Esophagus (tissue), 2 donors: Measurements from ENCODE around the gene ACP2. TPM values are rescaled to one million over a fixed set of nuclear protein-coding genes. Genes with fewer than 3 reads are reported as not detected.

Source experiments
- H3K27ac ChIP-seq, 2 donors: one replicate each; pipeline ENCODE4 v1.5.1; 2013; ENCODE audit warnings: low read depth in 2 of 2, mild to moderate bottlenecking in 2 of 2, inconsistent platforms in 1 of 2, low read length in 1 of 2, moderate library complexity in 1 of 2
- H3K27me3 ChIP-seq, 2 donors: one replicate each; pipeline ENCODE4 v1.6.1; 2013; ENCODE audit warnings: low read length in 2 of 2, control low read depth in 1 of 2, mild to moderate bottlenecking in 1 of 2; ENCODE audit not compliant: insufficient read depth in 2 of 2, control insufficient read depth in 1 of 2
- H3K36me3 ChIP-seq, 2 donors: one replicate each; pipeline ENCODE4 v1.6.1; 2013; ENCODE audit warnings: low read length in 1 of 2; ENCODE audit not compliant: control insufficient read depth in 2 of 2, insufficient read depth in 2 of 2
- H3K4me1 ChIP-seq, 2 donors: one replicate each; pipeline ENCODE4 v1.6.1; 2013; ENCODE audit warnings: low read length in 1 of 2; ENCODE audit not compliant: control insufficient read depth in 2 of 2, insufficient read depth in 2 of 2
- H3K4me3 ChIP-seq, 2 donors: one replicate each; pipeline ENCODE4 v1.5.1; 2013; ENCODE audit warnings: low read length in 2 of 2, mild to moderate bottlenecking in 2 of 2, low read depth in 1 of 2, moderate library complexity in 1 of 2
- H3K9me3 ChIP-seq, 2 donors: one replicate each; pipeline ENCODE4 v1.6.1; 2013; ENCODE audit warnings: mild to moderate bottlenecking in 2 of 2, low read depth in 1 of 2, low read length in 1 of 2, moderate library complexity in 1 of 2; ENCODE audit not compliant: control insufficient read depth in 2 of 2, insufficient read depth in 1 of 2
- WGBS, 2 donors: extraction: QIAGEN DNeasy Blood & Tissue Kit; methylation state at CpG; one replicate each; pipeline ENCODE4 v1.1.7; 2013; 5-methylcytosine and 5-hydroxymethylcytosine counted together
- polyA plus RNA-seq, 2 donors: library from polyadenylated mRNA; stranded (reverse); fragments of 200-250 nt; gene quantifications; one replicate each; pipeline ENCODE4 v1.2.3, GENCODE V29; 2013
- donor health status: healthy with polysubstance abuse.
- donor health status: Bipolar disorder and iron deficiency.

The ACP2 gene
- polyA plus RNA-seq, 2 donors: 10.7 to 14.4 TPM

DNA sequence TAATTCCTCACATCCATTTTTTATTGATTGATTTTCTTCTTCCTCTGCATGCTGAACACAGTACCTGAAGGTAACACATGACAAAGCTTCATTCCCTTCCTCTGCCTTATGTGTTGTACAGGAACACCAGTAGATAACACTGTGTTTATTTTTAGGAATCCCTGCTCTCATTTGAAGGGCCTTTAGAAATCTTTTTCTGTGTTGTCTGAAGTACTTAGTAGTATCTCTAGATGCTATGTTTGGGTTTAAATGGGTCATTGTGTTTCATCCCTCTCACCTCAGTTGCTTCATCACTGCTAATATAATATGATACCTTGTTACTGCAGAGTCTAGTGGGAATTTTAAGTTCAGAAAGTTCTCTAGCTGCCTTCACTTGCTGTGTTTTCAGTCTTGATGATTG, 31.5 kb upstream of the ACP2 start:
- Histone ChIP-seq H3K36me3 (peaks cover 32 to 39% of the 10 kb centered on the region in 2 donors), H3K4me1 (no peaks in the 10 kb centered on the region), H3K4me3 (no peak overlapping the region), H3K27ac (no peak overlapping the region), H3K27me3 (no peaks in the 10 kb centered on the region), H3K9me3 (no peaks in the 10 kb centered on the region)

DNA sequence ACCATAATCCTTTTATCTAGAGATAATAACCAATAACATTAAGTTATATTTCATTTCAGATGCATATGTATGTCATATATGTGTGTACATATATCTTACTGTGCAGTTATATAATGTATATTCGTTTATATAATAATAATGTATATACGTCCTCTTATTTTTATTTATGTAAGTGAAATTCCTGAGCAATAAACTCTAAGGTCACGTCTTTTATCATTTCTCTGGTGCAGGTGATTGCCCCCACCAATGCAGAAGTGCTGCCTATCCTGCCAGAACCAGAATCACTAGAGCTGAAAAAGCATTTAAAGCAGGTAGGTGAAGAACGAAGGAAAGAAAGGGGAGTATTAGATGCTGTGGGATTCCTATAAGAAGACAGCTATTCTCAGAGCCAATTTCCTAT, 30.2 kb upstream of the ACP2 start:
- no peak overlapping the region for H3K27ac ChIP-seq
- H3K27me3 ChIP-seq: no peaks in the 10 kb centered on the region
- H3K4me3 ChIP-seq: no peak overlapping the region
- WGBS, 2 donors: 91% methylated on average over 4 of the region's 4 CpGs
- H3K4me1 ChIP-seq: no peaks in the 10 kb centered on the region
- no peaks in the 10 kb centered on the region for H3K9me3 ChIP-seq
- peaks cover 22 to 36% of the 10 kb centered on the region in 2 donors for H3K36me3 ChIP-seq

DNA sequence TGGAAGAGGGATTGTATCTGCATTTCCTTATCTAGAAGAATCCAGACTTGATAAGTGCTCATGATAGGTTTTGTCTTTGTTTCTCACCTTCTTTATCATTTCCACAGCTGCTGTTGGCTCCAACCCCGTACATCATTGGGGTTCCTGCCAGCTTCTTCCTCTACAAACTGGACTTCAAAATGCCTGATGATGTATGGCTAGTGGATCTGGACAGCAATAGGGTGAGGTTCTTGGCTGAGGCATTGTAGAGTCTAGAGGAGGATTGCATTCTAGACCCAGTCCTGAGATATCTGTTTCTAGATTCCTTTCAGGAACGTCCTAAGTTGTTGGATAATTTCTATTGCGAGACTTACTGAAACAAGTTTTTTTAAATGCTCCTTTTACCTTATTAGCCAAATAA, 29.4 kb upstream of the ACP2 start:
- Histone ChIP-seq H3K4me1 (no peaks in the 10 kb centered on the region), H3K27me3 (no peaks in the 10 kb centered on the region), H3K36me3 (peaks cover 22 to 36% of the 10 kb centered on the region in 2 donors)

DNA sequence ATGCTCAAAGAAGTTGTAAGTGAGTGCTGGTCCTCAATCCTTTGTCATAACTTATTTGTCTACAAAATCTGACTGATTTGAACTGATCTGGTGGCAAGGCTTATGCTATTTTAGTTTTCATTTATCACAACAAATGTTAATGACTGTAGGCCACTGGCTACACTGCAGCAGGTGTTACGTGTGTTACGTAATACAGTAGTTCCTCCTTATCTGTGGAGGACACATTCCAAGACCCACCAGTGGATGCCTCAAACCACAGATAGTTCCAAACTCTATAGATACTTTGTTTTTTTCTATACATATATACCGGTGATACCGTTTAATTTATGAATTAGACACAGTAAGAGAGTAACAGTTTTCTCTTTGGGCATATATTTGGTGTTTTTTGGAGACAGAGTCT, 28.3 kb upstream of the ACP2 start:
- H3K9me3 ChIP-seq: no peaks in the 10 kb centered on the region
- H3K4me1 ChIP-seq: no peaks in the 10 kb centered on the region
- H3K27ac ChIP-seq: no peak overlapping the region
- no peaks in the 10 kb centered on the region for H3K27me3 ChIP-seq
- WGBS, 2 donors: 94% methylated on average over 4 of the region's 4 CpGs
- H3K4me3 ChIP-seq: no peak overlapping the region
- peaks cover 16 to 29% of the 10 kb centered on the region in 2 donors for H3K36me3 ChIP-seq

More for the DNA sequence above, 29.4 kb upstream of the ACP2 start:
- Histone ChIP-seq H3K9me3 (no peaks in the 10 kb centered on the region), H3K4me3 (no peak overlapping the region), H3K27ac (no peak overlapping the region)
- 80 to 82% methylated on average over 3 of the region's 3 CpGs for WGBS, 2 donors

DNA sequence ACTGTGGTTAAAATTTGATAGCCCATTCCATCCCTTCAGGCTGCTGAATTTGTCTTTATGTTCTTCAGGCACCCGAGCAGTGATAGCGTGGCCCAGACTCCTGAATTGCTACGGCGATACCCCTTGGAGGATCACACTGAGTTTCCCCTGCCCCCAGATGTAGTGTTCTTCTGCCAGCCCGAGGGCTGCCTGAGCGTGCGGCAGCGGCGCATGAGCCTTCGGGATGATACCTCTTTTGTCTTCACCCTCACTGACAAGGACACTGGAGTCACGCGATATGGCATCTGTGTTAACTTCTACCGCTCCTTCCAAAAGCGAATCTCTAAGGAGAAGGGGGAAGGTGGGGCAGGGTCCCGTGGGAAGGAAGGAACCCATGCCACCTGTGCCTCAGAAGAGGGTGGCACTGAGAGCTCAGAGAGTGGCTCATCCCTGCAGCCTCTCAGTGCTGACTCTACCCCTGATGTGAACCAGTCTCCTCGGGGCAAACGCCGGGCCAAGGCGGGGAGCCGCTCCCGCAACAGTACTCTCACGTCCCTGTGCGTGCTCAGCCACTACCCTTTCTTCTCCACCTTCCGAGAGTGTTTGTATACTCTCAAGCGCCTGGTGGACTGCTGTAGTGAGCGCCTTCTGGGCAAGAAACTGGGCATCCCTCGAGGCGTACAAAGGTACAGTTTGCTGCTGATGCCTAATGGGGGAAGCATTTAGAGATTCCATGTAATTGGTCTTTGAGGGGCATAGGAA, 26.1 kb upstream of the ACP2 start:
- no peaks in the 10 kb centered on the region for H3K9me3 ChIP-seq
- peaks cover 15 to 23% of the 10 kb centered on the region in 2 donors for H3K36me3 ChIP-seq
- H3K27me3 ChIP-seq: no peaks in the 10 kb centered on the region
- 96% methylated on average over 28 of the region's 28 CpGs for WGBS, 2 donors
- no peak overlapping the region for H3K27ac ChIP-seq
- no peak overlapping the region for H3K4me3 ChIP-seq
- H3K4me1 ChIP-seq: peaks cover 0 to 2% of the 10 kb centered on the region in 2 donors

GRCh38 chr11:47272706-47273105, 24.1 kb upstream of the ACP2 start:
- H3K27ac ChIP-seq: no peak overlapping the region
- H3K36me3 ChIP-seq: peaks cover 15 to 20% of the 10 kb centered on the region in 2 donors
- H3K27me3 ChIP-seq: no peaks in the 10 kb centered on the region
- 0% methylated on average over 1 of the region's 1 CpG for WGBS, 2 donors
- H3K4me1 ChIP-seq: peaks cover 0 to 10% of the 10 kb centered on the region in 2 donors
- H3K9me3 ChIP-seq: no peaks in the 10 kb centered on the region
- no peak overlapping the region for H3K4me3 ChIP-seq

DNA sequence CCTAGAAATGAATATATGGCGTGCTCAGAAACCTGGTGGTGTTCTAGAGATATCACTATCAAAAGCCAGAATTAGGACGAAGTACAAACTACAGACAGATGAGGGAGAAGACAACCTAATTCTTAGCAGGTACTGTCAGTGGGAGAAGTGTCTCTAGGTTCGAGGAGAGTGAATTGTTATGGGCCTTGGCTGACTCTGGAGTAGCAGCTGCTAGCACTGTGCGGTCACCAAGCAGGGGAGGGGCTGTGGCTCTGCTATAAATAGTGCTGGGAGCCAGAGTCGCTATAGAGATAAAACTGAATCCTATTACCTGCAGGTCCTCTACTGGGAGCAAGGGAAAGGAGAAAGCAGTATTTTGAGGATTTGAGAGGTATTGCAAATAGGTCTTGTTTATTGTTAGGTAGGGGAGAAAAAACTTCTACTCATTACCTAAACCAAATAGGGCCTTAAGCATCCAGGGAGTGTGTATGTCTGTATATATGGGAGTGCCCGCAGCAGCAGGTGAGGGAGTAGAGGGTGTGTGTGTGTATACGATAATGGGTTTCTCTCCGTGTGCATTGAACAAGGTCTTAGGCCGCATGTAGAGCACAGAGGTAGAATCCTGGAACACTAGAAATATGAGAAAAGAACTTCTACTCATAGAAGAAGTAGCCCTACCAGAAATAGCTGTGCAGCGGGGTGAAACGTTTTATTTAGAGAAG, 23.5 kb upstream of the ACP2 start:
- Histone ChIP-seq H3K27ac (no peak overlapping the region), H3K4me3 (no peak overlapping the region), H3K27me3 (no peaks in the 10 kb centered on the region), H3K9me3 (no peaks in the 10 kb centered on the region), H3K4me1 (peaks cover 0 to 10% of the 10 kb centered on the region in 2 donors), H3K36me3 (peaks cover 15 to 20% of the 10 kb centered on the region in 2 donors)
- WGBS, 2 donors: 60 to 73% methylated on average over 11 of the region's 11 CpGs

GRCh38 chr11:47271328-47271727, 22.7 kb upstream of the ACP2 start:
- H3K27ac ChIP-seq: no peak overlapping the region
- H3K27me3 ChIP-seq: no peaks in the 10 kb centered on the region
- H3K9me3 ChIP-seq: no peaks in the 10 kb centered on the region
- H3K4me1 ChIP-seq: peaks cover 0 to 10% of the 10 kb centered on the region in 2 donors
- 47 to 51% methylated on average over 4 of the region's 4 CpGs for WGBS, 2 donors
- peak overlapping the region in 1 of 2 donors; percentile 12 for H3K4me3 ChIP-seq
- H3K36me3 ChIP-seq: peaks cover 9 to 14% of the 10 kb centered on the region in 2 donors

GRCh38 chr11:47270331-47271271, 22.0 kb upstream of the ACP2 start:
- H3K36me3 ChIP-seq: peaks cover 4 to 8% of the 10 kb centered on the region in 2 donors
- 1 to 2% methylated on average over 25 to 34 of the region's 34 CpGs for WGBS, 2 donors
- peaks cover 0 to 10% of the 10 kb centered on the region in 2 donors for H3K4me1 ChIP-seq
- H3K4me3 ChIP-seq: peak overlapping the region; percentile 80 to 82
- H3K27me3 ChIP-seq: no peaks in the 10 kb centered on the region
- no peaks in the 10 kb centered on the region for H3K9me3 ChIP-seq
- peak overlapping the region; percentile 90 to 93 for H3K27ac ChIP-seq
